Gastrocnemius medialis (tissue), 4 donors: ENCODE measurements around the gene THAP4.

ENCODE experiments used
- POLR2A ChIP-seq, 2 donors: fragments of 450-650 bp; IDR thresholded peaks; one replicate each; pipeline ENCODE4 v1.6.1; 2017; ENCODE audit warnings: antibody characterized with exemption in 2 of 2, mild to moderate bottlenecking in 2 of 2, moderate library complexity in 2 of 2
- TF ChIP-seq, protein P1 (sequence below), 5 experiments: fragments of 450-650 bp in 3 of 5; fragments of 200-600 bp in 2 of 5; sonication (generic) in 2 of 5; IDR thresholded peaks in 4 of 5; conservative IDR thresholded peaks in 1 of 5; 1 replicate in 4 of 5; 2 replicates in 1 of 5; pipeline ENCODE4 v1.5.1; 2016 to 2019; ENCODE audit warnings: antibody characterized with exemption in 5 of 5, mild to moderate bottlenecking in 3 of 5, moderate library complexity in 3 of 5

DNA sequence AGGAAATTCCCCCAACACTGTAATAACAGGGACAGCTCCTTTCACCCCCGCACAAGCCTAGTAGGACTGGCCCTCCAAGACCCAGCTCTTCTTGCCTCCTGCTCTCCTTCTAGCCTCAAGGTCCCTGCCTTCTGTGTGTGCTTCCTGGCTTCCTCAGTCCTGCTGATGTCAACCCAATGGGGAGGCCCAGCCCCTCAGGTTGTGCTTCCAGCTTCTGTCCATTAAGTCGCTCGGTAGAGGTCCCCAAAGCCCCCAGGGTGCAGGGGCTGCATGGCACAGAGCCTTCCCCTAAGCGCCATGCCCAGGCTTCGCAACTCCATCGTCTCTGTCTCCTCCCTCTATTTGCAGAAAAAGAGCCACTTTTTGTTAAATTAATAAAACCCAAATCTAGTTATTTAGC, 39.4 kb downstream of the THAP4 start:
- TF ChIP-seq, protein P1, sequence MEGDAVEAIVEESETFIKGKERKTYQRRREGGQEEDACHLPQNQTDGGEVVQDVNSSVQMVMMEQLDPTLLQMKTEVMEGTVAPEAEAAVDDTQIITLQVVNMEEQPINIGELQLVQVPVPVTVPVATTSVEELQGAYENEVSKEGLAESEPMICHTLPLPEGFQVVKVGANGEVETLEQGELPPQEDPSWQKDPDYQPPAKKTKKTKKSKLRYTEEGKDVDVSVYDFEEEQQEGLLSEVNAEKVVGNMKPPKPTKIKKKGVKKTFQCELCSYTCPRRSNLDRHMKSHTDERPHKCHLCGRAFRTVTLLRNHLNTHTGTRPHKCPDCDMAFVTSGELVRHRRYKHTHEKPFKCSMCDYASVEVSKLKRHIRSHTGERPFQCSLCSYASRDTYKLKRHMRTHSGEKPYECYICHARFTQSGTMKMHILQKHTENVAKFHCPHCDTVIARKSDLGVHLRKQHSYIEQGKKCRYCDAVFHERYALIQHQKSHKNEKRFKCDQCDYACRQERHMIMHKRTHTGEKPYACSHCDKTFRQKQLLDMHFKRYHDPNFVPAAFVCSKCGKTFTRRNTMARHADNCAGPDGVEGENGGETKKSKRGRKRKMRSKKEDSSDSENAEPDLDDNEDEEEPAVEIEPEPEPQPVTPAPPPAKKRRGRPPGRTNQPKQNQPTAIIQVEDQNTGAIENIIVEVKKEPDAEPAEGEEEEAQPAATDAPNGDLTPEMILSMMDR (IDR thresholded peaks at IDR 0.05 in 4 of 5, conservative IDR thresholded peaks at IDR 0.05 in 1 of 5) = no peak
- TF ChIP-seq POLR2A (IDR thresholded peaks at IDR 0.05) = no peak
